ENCODE data around the gene HOXD11.

HOXD11 gene

DNA sequence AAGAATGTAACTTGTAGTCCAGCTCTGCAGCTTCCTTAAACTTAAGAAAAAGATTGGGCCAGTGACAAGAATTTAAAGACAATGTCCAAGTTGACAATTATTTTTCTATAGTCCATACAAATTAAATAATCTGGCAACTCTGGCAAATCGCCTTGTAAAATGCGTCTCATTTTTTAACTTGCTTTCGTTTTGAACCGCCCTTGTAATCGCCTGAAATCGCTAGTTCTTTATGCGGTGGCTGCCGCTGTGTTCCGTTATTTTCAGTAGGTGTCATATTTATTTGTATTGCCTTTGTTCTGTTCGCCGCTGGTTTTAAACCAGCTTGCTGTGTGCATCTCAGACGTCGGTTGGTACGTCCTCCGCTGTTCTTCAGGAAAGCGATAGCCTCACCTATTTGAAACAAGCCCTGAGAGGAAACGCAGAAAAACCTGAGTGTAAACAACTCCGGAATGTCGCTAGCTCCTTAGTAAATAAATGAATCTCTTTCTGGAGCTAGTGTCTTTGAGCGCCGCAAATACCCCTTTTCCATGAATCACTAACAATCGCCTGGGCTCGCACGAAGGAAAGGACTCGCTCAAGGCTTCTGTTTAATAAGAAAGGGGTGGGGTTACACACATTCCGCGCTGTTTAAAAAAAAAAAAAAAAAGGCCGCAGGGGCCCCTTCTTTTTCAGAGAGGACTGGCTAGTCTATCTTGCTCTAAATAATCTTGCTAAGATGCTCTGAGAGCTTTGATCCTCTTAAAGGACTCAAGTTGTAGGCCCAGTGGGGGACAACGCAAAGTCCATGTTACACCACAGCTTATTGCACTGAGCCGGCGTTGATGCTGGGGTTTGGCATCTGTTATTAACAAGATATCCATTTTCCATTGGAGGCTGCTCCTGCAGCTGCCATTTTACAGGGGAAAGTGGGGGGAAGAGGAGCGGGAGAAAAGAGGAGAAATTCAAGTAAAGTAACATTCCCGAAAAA, 25.4 kb downstream of the HOXD11 start:
- no peak overlapping the region for H3K9ac ChIP-seq (ENCODE audit: low read length)

DNA sequence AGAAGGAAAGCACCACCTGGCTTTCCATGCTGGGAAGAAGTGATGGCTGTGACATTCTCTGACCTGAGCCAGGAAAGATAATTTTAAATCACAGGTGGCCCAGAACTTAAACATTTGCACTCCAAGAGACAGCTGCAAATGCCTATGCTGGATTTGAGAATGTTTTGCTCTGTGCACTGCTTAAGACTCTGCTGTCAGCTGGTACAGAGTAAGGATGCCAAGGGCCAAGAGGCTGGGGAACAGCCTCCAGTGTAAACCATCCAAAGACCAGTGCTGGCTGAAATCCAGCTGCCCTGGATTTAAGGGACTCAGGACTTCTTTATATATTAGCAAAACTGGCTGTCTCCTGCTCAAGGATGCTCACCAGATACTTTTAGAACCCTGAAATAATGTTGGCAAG, 26.3 kb downstream of the HOXD11 start:
- Histone ChIP-seq H3K4me3 (ENCODE audit: low read length) (no peak overlapping the region), H3K36me3 (ENCODE audit: control insufficient read depth, insufficient read depth, low read length) (no peaks in the 10 kb centered on the region), H3K27me3 (ENCODE audit: control insufficient read depth, insufficient read depth, low read length) (peaks cover 98% of the 10 kb centered on the region), H3K4me1 (ENCODE audit: control insufficient read depth, insufficient read depth, low read length) (peaks cover 5% of the 10 kb centered on the region), H3K9ac (ENCODE audit: low read length) (no peak overlapping the region), H3K9me3 (ENCODE audit: control insufficient read depth, low read length) (no peaks in the 10 kb centered on the region)

More for the DNA sequence above, 25.4 kb downstream of the HOXD11 start:
- H3K4me3 ChIP-seq (ENCODE audit: low read length), result no peak overlapping the region
- peaks cover 98% of the 10 kb centered on the region for H3K27me3 ChIP-seq (ENCODE audit: control insufficient read depth, insufficient read depth, low read length)
- H3K9me3 ChIP-seq (ENCODE audit: control insufficient read depth, low read length), result no peaks in the 10 kb centered on the region
- H3K4me1 ChIP-seq (ENCODE audit: control insufficient read depth, insufficient read depth, low read length), result peaks cover 5% of the 10 kb centered on the region
- no peaks in the 10 kb centered on the region for H3K36me3 ChIP-seq (ENCODE audit: control insufficient read depth, insufficient read depth, low read length)

DNA sequence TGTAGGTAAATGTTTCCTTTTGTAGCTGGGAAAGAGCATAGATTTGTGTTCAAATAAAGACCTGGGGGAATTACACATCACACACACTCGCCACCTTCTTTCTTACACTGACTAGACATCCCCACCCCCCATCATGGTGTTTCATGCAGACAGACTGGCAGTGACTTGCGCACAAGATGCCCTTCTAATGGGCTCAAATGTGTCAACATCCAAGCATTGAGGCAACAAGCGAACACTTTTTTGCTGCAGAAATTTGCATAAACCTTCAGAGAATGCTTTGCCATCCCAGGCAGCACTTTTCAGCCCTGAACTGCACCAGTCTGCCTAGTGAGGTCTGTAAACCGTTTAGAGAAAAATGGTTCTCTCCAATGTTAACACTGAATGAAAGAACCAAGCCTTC, 27.0 kb downstream of the HOXD11 start:
- Histone ChIP-seq H3K4me1 (ENCODE audit: control insufficient read depth, insufficient read depth, low read length) (peaks cover 5% of the 10 kb centered on the region), H3K36me3 (ENCODE audit: control insufficient read depth, insufficient read depth, low read length) (no peaks in the 10 kb centered on the region), H3K9me3 (ENCODE audit: control insufficient read depth, low read length) (no peaks in the 10 kb centered on the region), H3K27me3 (ENCODE audit: control insufficient read depth, insufficient read depth, low read length) (peaks cover 98% of the 10 kb centered on the region), H3K4me3 (ENCODE audit: low read length) (no peak overlapping the region), H3K9ac (ENCODE audit: low read length) (no peak overlapping the region)

DNA sequence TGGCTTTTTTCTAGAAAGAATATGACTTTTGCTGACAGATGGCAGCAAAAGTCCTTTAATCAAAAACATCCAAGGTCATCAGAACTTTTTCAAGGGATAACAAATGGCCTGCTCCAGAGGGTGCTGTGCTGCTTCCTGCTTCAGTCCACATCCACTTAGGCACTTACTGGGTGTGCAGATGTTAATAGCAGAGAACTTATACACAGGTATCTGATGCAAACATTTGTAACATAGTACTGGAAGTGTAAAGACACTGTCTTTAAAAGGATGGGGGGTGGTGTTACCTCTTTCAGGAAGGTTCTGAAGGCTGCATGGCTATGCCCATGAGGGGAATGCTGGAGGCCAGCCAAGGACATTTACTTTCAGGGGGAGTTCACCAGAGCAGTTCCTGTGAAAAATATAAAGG, 28.0 kb downstream of the HOXD11 start:
- peaks cover 5% of the 10 kb centered on the region for H3K4me1 ChIP-seq (ENCODE audit: control insufficient read depth, insufficient read depth, low read length)
- no peaks in the 10 kb centered on the region for H3K9me3 ChIP-seq (ENCODE audit: control insufficient read depth, low read length)
- no peak overlapping the region for H3K9ac ChIP-seq (ENCODE audit: low read length)
- H3K27me3 ChIP-seq (ENCODE audit: control insufficient read depth, insufficient read depth, low read length), result peaks cover 97% of the 10 kb centered on the region
- H3K36me3 ChIP-seq (ENCODE audit: control insufficient read depth, insufficient read depth, low read length), result no peaks in the 10 kb centered on the region
- H3K4me3 ChIP-seq (ENCODE audit: low read length), result no peak overlapping the region

DNA sequence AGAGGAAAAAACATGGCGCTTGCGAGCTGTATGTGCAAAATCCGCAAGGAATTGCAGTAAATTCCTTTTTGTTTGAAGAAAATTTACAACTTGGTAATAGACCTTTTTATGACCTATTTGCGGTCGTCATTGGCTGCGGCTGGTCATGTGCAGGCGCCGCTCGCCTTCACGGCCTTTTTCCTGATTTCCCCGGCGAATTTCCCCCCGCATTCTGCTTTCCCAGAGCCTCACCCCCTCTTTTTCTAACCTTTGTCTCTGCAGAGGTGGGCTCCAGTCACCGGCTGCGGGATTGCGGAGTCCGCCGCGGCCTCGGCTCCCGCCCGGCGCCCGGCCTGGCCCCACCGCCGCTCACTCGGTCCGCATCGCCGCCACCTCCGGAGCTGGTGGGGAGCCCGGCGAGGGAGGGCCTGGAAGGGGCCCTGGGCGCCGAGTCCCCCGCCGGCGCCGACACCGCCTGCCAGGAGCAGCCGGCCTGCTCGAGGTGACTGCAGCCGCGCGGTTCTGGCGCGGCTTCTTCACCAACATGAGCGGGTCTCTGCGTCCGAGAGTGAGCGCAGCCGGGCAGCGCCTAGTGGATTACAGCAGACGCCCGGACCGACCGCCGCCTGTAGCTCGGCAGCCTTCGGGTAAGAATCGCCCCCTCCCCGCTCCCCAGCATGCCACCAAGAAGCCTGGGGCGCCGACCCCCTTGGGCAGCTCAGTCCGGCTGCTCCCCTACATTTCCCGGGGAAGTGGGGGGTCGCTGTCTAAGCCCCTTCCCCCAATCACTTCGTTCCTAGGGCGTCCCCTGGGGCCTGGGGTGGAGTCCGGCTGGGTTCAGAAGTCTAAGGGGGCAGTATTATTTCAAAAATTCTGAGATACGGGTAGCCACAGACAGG, 29.5 kb downstream of the HOXD11 start:
- Histone ChIP-seq H3K4me1 (ENCODE audit: control insufficient read depth, insufficient read depth, low read length) (peaks cover 13% of the 10 kb centered on the region), H3K9me3 (ENCODE audit: control insufficient read depth, low read length) (no peaks in the 10 kb centered on the region), H3K9ac (ENCODE audit: low read length) (no peak overlapping the region), H3K4me3 (ENCODE audit: low read length) (peak overlapping the region; percentile 40), H3K36me3 (ENCODE audit: control insufficient read depth, insufficient read depth, low read length) (no peaks in the 10 kb centered on the region), H3K27me3 (ENCODE audit: control insufficient read depth, insufficient read depth, low read length) (peaks cover 97% of the 10 kb centered on the region)

DNA sequence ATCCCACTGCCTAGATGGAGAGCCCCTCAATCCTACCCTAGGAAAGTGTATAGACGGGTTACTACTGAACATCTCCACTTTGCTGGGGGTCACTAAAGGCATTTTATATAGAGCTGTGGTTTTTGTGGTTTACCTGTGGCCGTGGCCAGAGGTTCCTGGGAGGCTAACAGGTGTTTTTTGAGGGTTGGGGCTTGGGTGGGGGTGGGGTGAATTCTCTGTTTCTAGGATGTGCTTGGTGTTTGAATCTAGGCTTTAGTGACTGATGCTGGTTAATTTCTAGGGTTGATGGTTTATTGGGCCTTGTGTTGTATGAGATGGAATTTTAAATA, 30.1 kb downstream of the HOXD11 start:
- H3K27me3 ChIP-seq (ENCODE audit: control insufficient read depth, insufficient read depth, low read length), result peaks cover 98% of the 10 kb centered on the region
- H3K9me3 ChIP-seq (ENCODE audit: control insufficient read depth, low read length), result no peaks in the 10 kb centered on the region
- no peak overlapping the region for H3K9ac ChIP-seq (ENCODE audit: low read length)
- H3K4me3 ChIP-seq (ENCODE audit: low read length), result no peak overlapping the region
- H3K4me1 ChIP-seq (ENCODE audit: control insufficient read depth, insufficient read depth, low read length), result peaks cover 13% of the 10 kb centered on the region
- H3K36me3 ChIP-seq (ENCODE audit: control insufficient read depth, insufficient read depth, low read length), result no peaks in the 10 kb centered on the region

DNA sequence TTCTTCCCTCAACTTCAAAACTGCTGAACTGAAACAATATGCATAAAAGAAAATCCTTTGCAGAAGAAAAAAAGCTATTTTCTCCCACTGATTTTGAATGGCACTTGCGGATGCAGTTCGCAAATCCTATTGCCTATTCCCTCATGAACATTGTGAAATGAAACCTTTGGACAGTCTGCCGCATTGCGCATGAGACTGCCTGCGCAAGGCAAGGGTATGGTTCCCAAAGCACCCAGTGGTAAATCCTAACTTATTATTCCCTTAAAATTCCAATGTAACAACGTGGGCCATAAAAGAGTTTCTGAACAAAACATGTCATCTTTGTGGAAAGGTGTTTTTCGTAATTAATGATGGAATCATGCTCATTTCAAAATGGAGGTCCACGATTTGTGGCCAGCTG, 30.8 kb downstream of the HOXD11 start:
- no peaks in the 10 kb centered on the region for H3K36me3 ChIP-seq (ENCODE audit: control insufficient read depth, insufficient read depth, low read length)
- H3K4me3 ChIP-seq (ENCODE audit: low read length), result no peak overlapping the region
- H3K4me1 ChIP-seq (ENCODE audit: control insufficient read depth, insufficient read depth, low read length), result peaks cover 13% of the 10 kb centered on the region
- peaks cover 98% of the 10 kb centered on the region for H3K27me3 ChIP-seq (ENCODE audit: control insufficient read depth, insufficient read depth, low read length)
- no peak overlapping the region for H3K9ac ChIP-seq (ENCODE audit: low read length)
- H3K9me3 ChIP-seq (ENCODE audit: control insufficient read depth, low read length), result no peaks in the 10 kb centered on the region

DNA sequence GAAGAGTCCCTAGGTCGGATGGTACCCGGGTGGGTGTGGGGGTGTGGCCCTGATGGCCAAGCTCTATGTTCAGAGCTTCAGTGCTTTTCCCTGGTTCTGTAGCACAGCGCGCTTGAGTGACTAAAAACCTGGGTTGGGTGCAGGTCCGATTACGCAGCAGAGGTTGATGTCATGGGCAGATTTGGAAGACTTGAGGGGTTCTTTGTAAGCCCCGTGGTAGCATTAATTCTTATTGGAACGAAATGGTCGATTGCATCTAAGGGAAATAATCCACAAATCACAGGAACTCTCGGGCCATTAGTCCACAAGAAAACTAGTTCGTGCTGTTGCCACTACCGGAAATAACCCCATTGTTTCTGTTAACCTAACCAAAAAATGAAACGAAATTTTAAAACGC, 31.4 kb downstream of the HOXD11 start:
- H3K4me3 ChIP-seq (ENCODE audit: low read length), result no peak overlapping the region
- peaks cover 98% of the 10 kb centered on the region for H3K27me3 ChIP-seq (ENCODE audit: control insufficient read depth, insufficient read depth, low read length)
- no peak overlapping the region for H3K9ac ChIP-seq (ENCODE audit: low read length)
- peaks cover 13% of the 10 kb centered on the region for H3K4me1 ChIP-seq (ENCODE audit: control insufficient read depth, insufficient read depth, low read length)
- H3K9me3 ChIP-seq (ENCODE audit: control insufficient read depth, low read length), result no peaks in the 10 kb centered on the region
- H3K36me3 ChIP-seq (ENCODE audit: control insufficient read depth, insufficient read depth, low read length), result no peaks in the 10 kb centered on the region

DNA sequence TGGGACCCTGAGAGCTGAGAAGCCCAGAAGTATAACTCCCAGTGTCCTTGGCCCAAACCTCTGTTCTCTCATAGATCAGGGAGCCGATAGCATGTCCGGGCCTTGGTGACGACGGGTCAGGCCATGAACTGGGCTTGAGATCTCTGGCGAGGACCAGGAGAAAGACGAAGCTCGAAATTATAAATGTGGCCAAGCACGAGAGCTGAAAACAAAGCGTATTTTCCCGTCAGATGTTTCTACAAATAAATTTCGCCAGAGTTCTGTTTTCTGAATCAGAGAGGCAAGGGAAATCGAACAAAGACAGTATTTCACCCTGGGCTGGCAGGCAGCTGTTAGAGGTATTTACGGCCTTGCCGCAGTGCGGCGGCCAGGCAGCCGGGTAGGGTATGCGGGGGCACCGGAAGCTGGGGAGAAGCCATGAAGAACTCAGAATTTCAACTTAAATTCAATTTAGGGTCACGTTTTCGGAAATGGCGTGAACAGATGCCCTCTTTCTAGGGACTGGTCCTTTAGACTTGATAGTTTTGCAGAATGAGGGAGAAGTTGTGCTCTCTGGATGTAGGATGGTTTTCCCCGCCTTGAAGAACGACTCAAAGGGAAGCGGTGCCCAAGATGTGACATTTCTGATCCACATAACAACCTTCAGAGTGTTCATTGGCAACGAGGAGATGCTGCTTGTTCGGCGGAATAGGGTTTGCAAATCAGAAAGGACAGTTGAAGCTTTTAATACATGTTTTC, 32.0 kb downstream of the HOXD11 start:
- Histone ChIP-seq H3K9me3 (ENCODE audit: control insufficient read depth, low read length) (no peaks in the 10 kb centered on the region), H3K4me1 (ENCODE audit: control insufficient read depth, insufficient read depth, low read length) (peaks cover 13% of the 10 kb centered on the region), H3K36me3 (ENCODE audit: control insufficient read depth, insufficient read depth, low read length) (no peaks in the 10 kb centered on the region), H3K27me3 (ENCODE audit: control insufficient read depth, insufficient read depth, low read length) (peaks cover 93% of the 10 kb centered on the region), H3K9ac (ENCODE audit: low read length) (no peak overlapping the region), H3K4me3 (ENCODE audit: low read length) (no peak overlapping the region)

DNA sequence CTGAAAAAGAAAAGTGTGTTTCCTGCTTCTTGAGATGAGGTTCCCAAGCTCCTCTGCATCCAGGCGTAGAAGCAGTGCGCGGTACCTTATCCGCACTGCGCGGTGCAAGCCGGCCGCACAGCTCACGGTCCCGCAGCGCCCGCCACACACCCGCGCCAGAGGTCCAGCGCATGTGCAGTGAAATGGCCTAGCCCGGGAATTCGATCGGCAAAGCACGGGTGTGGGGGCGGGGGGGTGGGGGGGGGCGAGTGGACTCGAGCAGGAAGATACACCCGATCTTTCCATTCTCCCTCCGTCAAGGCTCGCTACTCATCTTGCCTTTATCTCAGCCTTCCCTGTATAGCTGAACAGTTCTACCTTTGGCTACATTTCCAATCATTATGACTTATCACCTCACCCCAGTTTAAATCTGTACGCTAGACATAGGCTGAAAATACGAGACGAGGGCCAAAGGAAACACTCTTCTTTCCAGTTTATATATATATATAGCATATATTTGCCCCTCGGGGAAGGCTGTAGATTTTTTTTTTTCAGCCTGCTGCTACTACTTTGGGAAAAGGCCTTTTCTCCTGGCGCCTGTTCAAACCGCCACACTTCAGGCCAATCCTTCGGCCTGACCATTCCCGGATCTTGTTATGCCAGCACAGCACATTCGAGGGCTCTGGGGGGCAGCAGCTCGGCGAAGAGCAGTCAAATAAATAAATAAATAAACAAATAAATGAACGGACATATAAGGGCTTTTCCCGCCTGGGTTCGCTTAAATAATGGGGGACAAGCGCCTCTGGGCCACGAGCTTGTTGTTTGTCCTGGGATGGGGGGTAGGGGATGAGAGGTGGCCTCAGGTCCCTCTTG, 32.8 kb downstream of the HOXD11 start:
- H3K9ac ChIP-seq (ENCODE audit: low read length), result no peak overlapping the region
- H3K9me3 ChIP-seq (ENCODE audit: control insufficient read depth, low read length), result no peaks in the 10 kb centered on the region
- H3K4me3 ChIP-seq (ENCODE audit: low read length), result no peak overlapping the region
- H3K36me3 ChIP-seq (ENCODE audit: control insufficient read depth, insufficient read depth, low read length), result no peaks in the 10 kb centered on the region
- peaks cover 91% of the 10 kb centered on the region for H3K27me3 ChIP-seq (ENCODE audit: control insufficient read depth, insufficient read depth, low read length)
- H3K4me1 ChIP-seq (ENCODE audit: control insufficient read depth, insufficient read depth, low read length), result peaks cover 13% of the 10 kb centered on the region

Measured in mucosa of stomach (tissue), 1 donor.